Endothelial cell of umbilical vein (primary cell): ENCODE measurements around the gene CHSY1. TPM values are rescaled to one million over a fixed set of nuclear protein-coding genes. Genes with fewer than 3 reads are reported as not detected.

Experiments used
- BruUV-seq: library from RNA; stranded (reverse); fragments of 400-500 nt; replicated peaks from 2 replicates; lab custom pipeline; 2021; lab: Mats Ljungman, UMichigan
- CTCF ChIA-PET: fragments of 300-600, 350-600 bp; sonication (Branson Sonifier 250); formaldehyde crosslinking; loops from one replicate; lab custom pipeline; 2021; ENCODE audit warnings: antibody characterized with exemption, inconsistent platforms; lab: Charles Lee
- POLR2A ChIA-PET: fragments of 300-600, 350-600 bp; sonication (Branson Sonifier 250); formaldehyde crosslinking; loops from one replicate; lab custom pipeline; 2021; ENCODE audit warnings: antibody characterized with exemption, inconsistent platforms; lab: Charles Lee
- DNase-seq: peaks from one replicate; pipeline ENCODE4 v3.0.0-alpha.2; 2011; ENCODE audit warnings: low read depth, low spot score
- FAIRE-seq: peaks from 2 replicates; lab custom pipeline; 2011; peaks lifted over from hg19 to GRCh38; lab: Jason Lieb, UNC
- H2AFZ ChIP-seq: 2 replicates; pipeline ENCODE4 v1.6.0; 2012; ENCODE audit warnings: low read depth, low read length, control low read depth, inconsistent platforms
- H3K27ac ChIP-seq: 2 replicates; pipeline ENCODE4 v1.5.1; 2011; ENCODE audit warnings: low read depth, mild to moderate bottlenecking, control low read depth, low read length, moderate library complexity; ENCODE audit not compliant: insufficient read depth
- H3K27me3 ChIP-seq, 2 experiments: 2 replicates each; pipeline versions ENCODE4 v1.6.0 to v1.6.1; 2011; ENCODE audit warnings: low read length in 2 of 2, mixed read lengths in 1 of 2; ENCODE audit not compliant: control insufficient read depth in 2 of 2, insufficient read depth in 2 of 2
- H3K36me3 ChIP-seq, 2 experiments: 2 replicates in 1 of 2; 3 replicates in 1 of 2; pipeline ENCODE4 v1.5.1; 2011; ENCODE audit warnings: low read length in 2 of 2, mild to moderate bottlenecking in 1 of 2, moderate library complexity in 1 of 2; ENCODE audit not compliant: control insufficient read depth in 2 of 2, insufficient read depth in 2 of 2; ENCODE audit errors: extremely low read depth in 1 of 2
- H3K4me1 ChIP-seq: 3 replicates; pipeline ENCODE4 v1.5.1; 2011; ENCODE audit warnings: mild to moderate bottlenecking, low read length; ENCODE audit not compliant: control insufficient read depth, insufficient read depth; ENCODE audit errors: extremely low read depth
- H3K4me2 ChIP-seq: 2 replicates; pipeline ENCODE4 v1.6.1; 2011; ENCODE audit warnings: low read length, control low read depth, mixed read lengths; ENCODE audit not compliant: insufficient read depth
- H3K4me3 ChIP-seq, 3 experiments: fragments of 200-600 bp in 1 of 3; sonication (generic), shearing (Covaris generic) in 1 of 3; replicated peaks in 1 of 3; 2 replicates each; pipeline ENCODE4 v1.5.1; 2011 to 2016; ENCODE audit warnings: control low read depth in 3 of 3, low read length in 3 of 3, mild to moderate bottlenecking in 2 of 3, inconsistent platforms in 1 of 3, low read depth in 1 of 3, moderate library complexity in 1 of 3; ENCODE audit not compliant: insufficient read depth in 1 of 3
- H3K79me2 ChIP-seq: 2 replicates; pipeline ENCODE4 v1.6.0; 2012; ENCODE audit warnings: low read length, inconsistent platforms; ENCODE audit not compliant: control insufficient read depth, insufficient read depth
- H3K9ac ChIP-seq: replicated peaks from 2 replicates; pipeline ENCODE3; 2011; ENCODE audit warnings: low read length, control low read depth; ENCODE audit not compliant: insufficient read depth; ENCODE audit errors: extremely low read depth
- H3K9me1 ChIP-seq: replicated peaks from 3 replicates; pipeline ENCODE4 v1.6.0; 2011; ENCODE audit warnings: mild to moderate bottlenecking, low read length; ENCODE audit not compliant: control insufficient read depth, insufficient read depth; ENCODE audit errors: extremely low read depth
- H3K9me3 ChIP-seq: replicated peaks from 2 replicates; pipeline ENCODE4 v1.5.1; 2012; ENCODE audit warnings: low read length, inconsistent platforms; ENCODE audit not compliant: control insufficient read depth, insufficient read depth
- H4K20me1 ChIP-seq: replicated peaks from 2 replicates; pipeline ENCODE3; 2011; ENCODE audit warnings: mild to moderate bottlenecking, low read length; ENCODE audit not compliant: control insufficient read depth, insufficient read depth; ENCODE audit errors: extremely low read depth
- CTCF ChIP-seq, 2 donors: IDR thresholded peaks; 1 replicate in 1 of 2; 2 replicates in 1 of 2; pipeline ENCODE4 v1.5.1; 2011; ENCODE audit warnings: low read length in 2 of 2, mild to moderate bottlenecking in 2 of 2, moderate library complexity in 2 of 2, control low read depth in 1 of 2, inconsistent platforms in 1 of 2, low read depth in 1 of 2; ENCODE audit not compliant: insufficient read depth in 1 of 2; ENCODE audit errors: extremely low read depth in 1 of 2
- EZH2 ChIP-seq: IDR thresholded peaks from 2 replicates; pipeline ENCODE4 v1.6.1; 2012; ENCODE audit warnings: borderline replicate concordance, low read depth, mild to moderate bottlenecking, moderate library complexity, low read length, inconsistent platforms; ENCODE audit not compliant: severe bottlenecking
- FOS ChIP-seq: IDR thresholded peaks from 2 replicates; pipeline ENCODE4 v1.6.1; 2011; ENCODE audit warnings: mild to moderate bottlenecking, low read length, moderate library complexity, borderline replicate concordance; ENCODE audit not compliant: insufficient read depth
- GATA2 ChIP-seq: IDR thresholded peaks from 2 replicates; pipeline ENCODE4 v1.7.0; 2011; ENCODE audit warnings: low read depth, mild to moderate bottlenecking, moderate library complexity, mixed read lengths, low read length; ENCODE audit not compliant: insufficient read length, insufficient read depth
- JUN ChIP-seq: IDR thresholded peaks from 2 replicates; pipeline ENCODE4 v1.6.1; 2011; ENCODE audit warnings: borderline replicate concordance, low read depth; ENCODE audit not compliant: insufficient read length, insufficient read depth
- MYC ChIP-seq: IDR thresholded peaks from one replicate; pipeline ENCODE4 v1.6.1; 2011; ENCODE audit warnings: mild to moderate bottlenecking, low read depth, low read length
- POLR2A ChIP-seq: IDR thresholded peaks from 2 replicates; pipeline ENCODE4 v1.6.1; 2012; ENCODE audit warnings: low read depth, mild to moderate bottlenecking, control low read depth, low read length
- POLR2AphosphoS5 ChIP-seq: IDR thresholded peaks from 2 replicates; pipeline ENCODE4 v1.6.1; 2012; ENCODE audit warnings: low read depth, mild to moderate bottlenecking, control low read depth, low read length, moderate library complexity; ENCODE audit not compliant: insufficient read depth
- dilution Hi-C: fragments of 300-500 bp; cut with MboI; formaldehyde crosslinking; loops from one replicate; pipeline ENCODE4 v1.15.0; 2019; ENCODE audit warnings: low sequenced_read_pairs; ENCODE audit not compliant: extremely low pct_ligation_motif_present
- intact Hi-C: fragments of 100-400 bp; cut with micrococcal nuclease; formaldehyde crosslinking; loops from one replicate; pipeline ENCODE4 v1.10.0; 2022
- polyA plus RNA-seq, 4 experiments: library from polyadenylated mRNA; depleted of rRNA in 3 of 4; stranded (reverse) in 3 of 4; unstranded in 1 of 4; fragments of >200 nt; gene quantifications; 2 replicates each; pipeline versions ENCODE4 v1.2.1 to v1.2.3, GENCODE V29; 2011 to 2012; ENCODE audit warnings: missing spikeins in 1 of 4
- total RNA-seq: library from RNA; stranded (reverse); gene quantifications from 2 replicates; pipeline ENCODE4 v1.2.3, GENCODE V29; 2021
- TF ChIP-seq, protein P1 (sequence below): IDR thresholded peaks from 2 replicates; pipeline ENCODE4 v1.6.1; 2011; ENCODE audit not compliant: insufficient read depth, insufficient read length

Gene CHSY1
- total and polyA plus RNA-seq, 2 donors (not counting 3 experiments of a cell fraction or from before 2014, with no cell fraction given), result 23.7 to 50.8 TPM

- Histone ChIP-seq H3K4me1 (peaks cover 4% of the 10 kb centered on the region), H4K20me1 (no peaks in the 10 kb centered on the region)
- no peak for FAIRE-seq
Observed at GRCh38 chr15:101150723-101151040, 101.2 kb downstream of the CHSY1 start.

More at GRCh38 chr15:101150723-101151040, 101.2 kb downstream of the CHSY1 start:
- BruUV-seq, result no TSS peak
- intact Hi-C loops, result no loop called here
- dilution Hi-C loops, result no loop called here
- no peak for DNase-seq
- TF ChIP-seq GATA2 (no peak), JUN (no peak), FOS (no peak), POLR2AphosphoS5 (no peak), POLR2A (no peak), CTCF (IDR thresholded peaks at IDR 0.05; ENCODE audit: extremely low read depth in 1 of 2, insufficient read depth in 1 of 2, low read depth in 1 of 2, low read length in 2 of 2) (no peak), EZH2 (no peak), MYC (no peak)
- TF ChIP-seq, protein P1, sequence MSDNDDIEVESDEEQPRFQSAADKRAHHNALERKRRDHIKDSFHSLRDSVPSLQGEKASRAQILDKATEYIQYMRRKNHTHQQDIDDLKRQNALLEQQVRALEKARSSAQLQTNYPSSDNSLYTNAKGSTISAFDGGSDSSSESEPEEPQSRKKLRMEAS, result no peak
- H3K79me2 ChIP-seq, result no peaks in the 10 kb centered on the region
- no peak overlapping the region for H3K9ac ChIP-seq
- no peaks in the 10 kb centered on the region for H3K27me3 ChIP-seq
- H3K4me2 ChIP-seq, result no peak overlapping the region
- no peaks in the 10 kb centered on the region for H3K9me1 ChIP-seq
- no peak overlapping the region for H3K4me3 ChIP-seq
- ChIA-PET POLR2A (no interaction called here), CTCF (interaction anchor here (0.8 to 2.1 kb wide), 2 partner anchors 16 to 101 kb away, joined by 3 to 5 read pairs; partner anchors contain the start of gene CHSY1)
- H3K27ac ChIP-seq, result no peak overlapping the region
- no peaks in the 10 kb centered on the region for H3K9me3 ChIP-seq
- no peaks in the 10 kb centered on the region for H3K36me3 ChIP-seq
- H2AFZ ChIP-seq, result no peak overlapping the region
